ENCODE measurements around the gene PHAF1. TPM values are rescaled to one million over a fixed set of nuclear protein-coding genes. Genes with fewer than 3 reads are reported as not detected.
"Not testable (repeated sequence)": the region's sequence is repeated elsewhere in the genome, so short reads cannot be mapped to it uniquely, and the experiment has no call there.

PHAF1 gene
- total RNA-seq, 5 donors from 2014 or later (not counting 1 experiment from before 2014, with no cell fraction given), result 19.4 to 23.0 (median 20.1) TPM

- no peak for DNase-seq
- H3K9me3 Mint-ChIP-seq, result no peaks in the 10 kb centered on the region
- no peak overlapping the region for H3K4me3 Mint-ChIP-seq
- Histone ChIP-seq H3K36me3 (ENCODE audit: control insufficient read depth in 2 of 2, extremely low read depth in 1 of 2, insufficient read depth in 1 of 2, low read length in 1 of 2) (peaks cover 10 to 15% of the 10 kb centered on the region in 2 donors), H3K4me3 (ENCODE audit: control insufficient read depth in 1 of 2, extremely low read depth in 1 of 2, low read length in 1 of 2) (no peak overlapping the region), H3K27me3 (replicated peaks in 1 of 2; ENCODE audit: control insufficient read depth in 2 of 2, extremely low read depth in 1 of 2, insufficient read depth in 2 of 2, low read length in 1 of 2) (no peaks in the 10 kb centered on the region), H3K9me3 (no peaks in the 10 kb centered on the region), H3K4me1 (ENCODE audit: control insufficient read depth in 1 of 2, extremely low read depth in 1 of 2, insufficient read depth in 2 of 2, low read length in 2 of 2) (no peaks in the 10 kb centered on the region), H3K27ac (ENCODE audit: low read length) (no peak overlapping the region)
- H3K4me1 Mint-ChIP-seq, result peaks cover 31 to 34% (median 33%) of the 10 kb centered on the region in 3 donors
- WGBS (ENCODE audit: insufficient coverage), result 96% methylated on average over 10 of the region's 13 CpGs
- ChIA-PET POLR2A (interaction anchor here in 1 of 2 donors (0.7 kb wide), 1 partner anchor 506 kb away, joined by 6 read pairs; no protein-coding TSS in a partner anchor), CTCF (interaction anchor here in 1 of 2 donors (0.6 to 1.4 kb wide), 3 partner anchors 39 to 229 kb away, joined by 3 to 4 read pairs (median 3); no protein-coding TSS in a partner anchor)
- H3K27me3 Mint-ChIP-seq, result no peaks in the 10 kb centered on the region
- ATAC-seq (replicated peaks in 1 of 4), result no peak
- peaks cover 19% of the 10 kb centered on the region for H3K36me3 Mint-ChIP-seq
- no peak overlapping the region for H3K27ac Mint-ChIP-seq
Observed at GRCh38 chr16:67116388-67117311, 6.9 kb downstream of the PHAF1 start.

DNA sequence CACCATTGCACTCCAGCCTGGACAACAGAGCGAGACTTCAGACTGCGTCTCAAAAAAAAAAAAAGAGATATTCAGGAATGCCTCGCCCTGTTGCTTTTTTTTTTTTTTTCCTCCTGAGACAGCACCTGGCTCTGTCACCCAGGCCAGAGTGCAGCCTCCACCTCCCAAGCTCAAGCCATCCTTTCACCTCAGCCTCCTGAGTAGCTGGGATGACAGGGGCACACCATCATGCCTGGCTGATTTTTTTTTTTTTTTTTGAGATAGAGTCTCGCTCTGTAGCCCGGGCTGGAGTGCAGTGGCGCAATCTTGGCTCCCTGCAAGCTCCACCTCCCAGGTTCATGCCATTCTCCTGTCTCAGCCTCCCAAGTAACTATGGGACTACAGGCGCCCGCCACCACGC, 8.0 kb downstream of the PHAF1 start:
- Mint-ChIP-seq H3K27ac (no peak overlapping the region), H3K36me3 (peaks cover 22% of the 10 kb centered on the region), H3K27me3 (no peaks in the 10 kb centered on the region), H3K4me3 (no peak overlapping the region), H3K4me1 (peaks cover 22 to 27% (median 24%) of the 10 kb centered on the region in 3 donors), H3K9me3 (no peaks in the 10 kb centered on the region)
- Histone ChIP-seq H3K4me1 (ENCODE audit: control insufficient read depth in 1 of 2, extremely low read depth in 1 of 2, insufficient read depth in 2 of 2, low read length in 2 of 2) (no peaks in the 10 kb centered on the region), H3K4me3 (ENCODE audit: control insufficient read depth in 1 of 2, extremely low read depth in 1 of 2, low read length in 1 of 2) (no peak overlapping the region), H3K9me3 (no peaks in the 10 kb centered on the region), H3K36me3 (ENCODE audit: control insufficient read depth in 2 of 2, extremely low read depth in 1 of 2, insufficient read depth in 1 of 2, low read length in 1 of 2) (peaks cover 10 to 25% of the 10 kb centered on the region in 2 donors), H3K27ac (ENCODE audit: low read length) (no peak overlapping the region), H3K27me3 (replicated peaks in 1 of 2; ENCODE audit: control insufficient read depth in 2 of 2, extremely low read depth in 1 of 2, insufficient read depth in 2 of 2, low read length in 1 of 2) (no peaks in the 10 kb centered on the region)
- POLR2A ChIA-PET, result interaction anchor here in 1 of 2 donors (0.6 kb wide), 1 partner anchor 542 kb away, joined by 4 read pairs; no protein-coding TSS in a partner anchor
- ATAC-seq (replicated peaks in 1 of 4) (no peak), DNase-seq (no peak)
- CTCF ChIA-PET, result interaction anchor here (0.5 to 0.7 kb wide), 4 partner anchors 12 to 738 kb away, joined by 3 to 4 read pairs (median 3); no protein-coding TSS in a partner anchor
- WGBS (ENCODE audit: insufficient coverage), result no CpG with 5 or more reads among the region's 9 CpGs

DNA sequence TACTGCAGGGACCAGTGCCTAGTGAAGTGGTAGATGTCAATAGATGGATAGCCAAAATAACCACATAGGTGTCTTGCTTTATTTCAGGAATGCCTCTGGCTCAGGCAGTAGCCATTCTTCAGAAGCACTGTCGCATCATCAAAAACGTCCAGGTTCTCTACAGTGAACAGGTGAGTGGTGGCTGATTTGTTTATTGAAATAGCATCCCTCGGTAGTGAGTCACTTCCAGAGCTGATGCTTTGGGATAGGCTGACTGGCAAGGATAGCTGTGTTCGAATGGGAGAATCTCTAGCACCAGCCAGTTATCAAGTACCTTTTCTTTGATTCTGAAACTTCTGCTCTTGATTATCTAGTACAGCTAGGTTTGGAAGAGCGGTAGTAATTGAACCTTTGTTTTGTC, 10.3 kb downstream of the PHAF1 start:
- POLR2A ChIA-PET, result no interaction called here
- Histone ChIP-seq H3K27me3 (replicated peaks in 1 of 2; ENCODE audit: control insufficient read depth in 2 of 2, extremely low read depth in 1 of 2, insufficient read depth in 2 of 2, low read length in 1 of 2) (no peaks in the 10 kb centered on the region), H3K36me3 (ENCODE audit: control insufficient read depth in 2 of 2, extremely low read depth in 1 of 2, insufficient read depth in 1 of 2, low read length in 1 of 2) (peaks cover 10 to 36% of the 10 kb centered on the region in 2 donors), H3K4me1 (ENCODE audit: control insufficient read depth in 1 of 2, extremely low read depth in 1 of 2, insufficient read depth in 2 of 2, low read length in 2 of 2) (no peaks in the 10 kb centered on the region), H3K27ac (ENCODE audit: low read length) (no peak overlapping the region), H3K9me3 (no peaks in the 10 kb centered on the region), H3K4me3 (ENCODE audit: control insufficient read depth in 1 of 2, extremely low read depth in 1 of 2, low read length in 1 of 2) (no peak overlapping the region)
- DNase-seq (no peak), ATAC-seq (replicated peaks in 1 of 4) (no peak)
- no peaks in the 10 kb centered on the region for H3K9me3 Mint-ChIP-seq
- no peak overlapping the region for H3K4me3 Mint-ChIP-seq
- H3K4me1 Mint-ChIP-seq, result peaks cover 9 to 15% (median 15%) of the 10 kb centered on the region in 3 donors
- CTCF ChIA-PET, result no interaction called here
- H3K27ac Mint-ChIP-seq, result no peak overlapping the region
- no peaks in the 10 kb centered on the region for H3K27me3 Mint-ChIP-seq
- WGBS (ENCODE audit: insufficient coverage), result 88% methylated on average over 3 of the region's 5 CpGs
- H3K36me3 Mint-ChIP-seq, result peaks cover 35% of the 10 kb centered on the region

GRCh38 chr16:67122799-67123198, 13.1 kb downstream of the PHAF1 start:
- WGBS (ENCODE audit: insufficient coverage), result 100% methylated on average over 1 of the region's 5 CpGs
- H3K27ac Mint-ChIP-seq; H3K9me3 ChIP-seq; DNase-seq; CTCF ChIA-PET; H3K27me3 Mint-ChIP-seq; H3K4me3 Mint-ChIP-seq; H3K27ac ChIP-seq (ENCODE audit: low read length); POLR2A ChIA-PET; H3K4me1 ChIP-seq (ENCODE audit: control insufficient read depth in 1 of 2, extremely low read depth in 1 of 2, insufficient read depth in 2 of 2, low read length in 2 of 2); H3K9me3 Mint-ChIP-seq; ATAC-seq (replicated peaks in 1 of 4); H3K4me3 ChIP-seq (ENCODE audit: control insufficient read depth in 1 of 2, extremely low read depth in 1 of 2, low read length in 1 of 2); H3K4me1 Mint-ChIP-seq; H3K27me3 ChIP-seq (replicated peaks in 1 of 2; ENCODE audit: control insufficient read depth in 2 of 2, extremely low read depth in 1 of 2, insufficient read depth in 2 of 2, low read length in 1 of 2): not testable (repeated sequence)
- H3K36me3 ChIP-seq (ENCODE audit: control insufficient read depth in 2 of 2, extremely low read depth in 1 of 2, insufficient read depth in 1 of 2, low read length in 1 of 2), result peaks cover 7 to 51% of the 10 kb centered on the region in 2 donors
- peaks cover 51% of the 10 kb centered on the region for H3K36me3 Mint-ChIP-seq

DNA sequence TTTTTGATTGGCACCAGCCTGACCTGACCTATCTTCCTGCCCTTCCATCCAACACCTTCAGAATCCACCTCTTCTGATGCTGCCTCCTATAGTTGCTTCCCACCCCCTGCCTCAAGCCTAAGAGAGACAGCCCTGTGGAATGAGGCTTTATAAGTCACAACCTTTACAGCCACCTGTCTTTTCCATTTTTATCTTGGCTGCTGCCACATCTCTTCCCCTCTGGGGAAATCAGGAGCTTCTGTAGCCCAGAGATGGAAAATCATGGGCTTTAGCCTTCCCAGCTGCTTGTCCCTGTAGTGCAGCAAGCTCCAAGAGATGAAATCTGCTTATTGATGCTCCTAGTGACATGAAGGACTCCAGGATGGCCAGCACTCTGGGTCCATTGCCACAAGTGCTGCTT, 18.7 kb downstream of the PHAF1 start:
- H3K9me3 ChIP-seq, result no peaks in the 10 kb centered on the region
- no peak overlapping the region for H3K4me3 ChIP-seq (ENCODE audit: control insufficient read depth in 1 of 2, extremely low read depth in 1 of 2, low read length in 1 of 2)
- peaks cover 3 to 56% of the 10 kb centered on the region in 2 donors for H3K36me3 ChIP-seq (ENCODE audit: control insufficient read depth in 2 of 2, extremely low read depth in 1 of 2, insufficient read depth in 1 of 2, low read length in 1 of 2)
- ATAC-seq (replicated peaks in 1 of 4), result no peak
- Mint-ChIP-seq H3K36me3 (peaks cover 61% of the 10 kb centered on the region), H3K4me3 (no peak overlapping the region), H3K27me3 (no peaks in the 10 kb centered on the region), H3K27ac (no peak overlapping the region), H3K9me3 (no peaks in the 10 kb centered on the region), H3K4me1 (no peaks in the 10 kb centered on the region)
- H3K27ac ChIP-seq (ENCODE audit: low read length), result no peak overlapping the region
- POLR2A ChIA-PET, result no interaction called here
- no peaks in the 10 kb centered on the region for H3K4me1 ChIP-seq (ENCODE audit: control insufficient read depth in 1 of 2, extremely low read depth in 1 of 2, insufficient read depth in 2 of 2, low read length in 2 of 2)
- CTCF ChIA-PET, result interaction anchor here (0.6 to 1.0 kb wide), 2 partner anchors 29 to 40 kb away, joined by 3 to 4 read pairs; no protein-coding TSS in a partner anchor
- DNase-seq, result no peak
- no peaks in the 10 kb centered on the region for H3K27me3 ChIP-seq (replicated peaks in 1 of 2; ENCODE audit: control insufficient read depth in 2 of 2, extremely low read depth in 1 of 2, insufficient read depth in 2 of 2, low read length in 1 of 2)

DNA sequence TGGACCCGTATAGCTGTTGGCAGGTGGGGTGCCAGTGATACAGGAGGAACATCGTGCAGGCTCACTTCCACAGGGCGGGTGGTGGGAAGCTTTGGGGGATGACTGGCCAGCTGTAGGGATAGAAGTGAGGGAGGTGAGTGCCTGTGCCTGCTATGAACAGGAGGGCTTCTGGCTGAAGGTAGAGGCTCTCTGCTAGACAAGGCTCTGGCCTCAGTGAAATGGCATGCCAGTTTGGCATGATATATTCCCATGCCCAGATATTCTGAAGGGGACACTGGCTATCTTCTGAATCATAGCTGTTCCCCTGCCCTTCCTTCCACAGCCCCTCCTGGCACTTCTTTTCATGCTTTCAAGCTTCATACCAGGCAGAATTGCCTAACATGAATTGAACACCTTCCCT, 19.1 kb downstream of the PHAF1 start:
- H3K4me3 Mint-ChIP-seq, result no peak overlapping the region
- POLR2A ChIA-PET, result no interaction called here
- peaks cover 3 to 54% of the 10 kb centered on the region in 2 donors for H3K36me3 ChIP-seq (ENCODE audit: control insufficient read depth in 2 of 2, extremely low read depth in 1 of 2, insufficient read depth in 1 of 2, low read length in 1 of 2)

More for the DNA sequence above, 19.1 kb downstream of the PHAF1 start:
- Mint-ChIP-seq H3K27ac (no peak overlapping the region), H3K4me1 (no peaks in the 10 kb centered on the region), H3K27me3 (no peaks in the 10 kb centered on the region), H3K36me3 (peaks cover 56% of the 10 kb centered on the region), H3K9me3 (no peaks in the 10 kb centered on the region)
- DNase-seq (no peak), ATAC-seq (replicated peaks in 1 of 4) (no peak)
- Histone ChIP-seq H3K9me3 (no peaks in the 10 kb centered on the region), H3K27me3 (replicated peaks in 1 of 2; ENCODE audit: control insufficient read depth in 2 of 2, extremely low read depth in 1 of 2, insufficient read depth in 2 of 2, low read length in 1 of 2) (no peaks in the 10 kb centered on the region), H3K4me3 (ENCODE audit: control insufficient read depth in 1 of 2, extremely low read depth in 1 of 2, low read length in 1 of 2) (no peak overlapping the region), H3K27ac (ENCODE audit: low read length) (no peak overlapping the region), H3K4me1 (ENCODE audit: control insufficient read depth in 1 of 2, extremely low read depth in 1 of 2, insufficient read depth in 2 of 2, low read length in 2 of 2) (no peaks in the 10 kb centered on the region)
- WGBS (ENCODE audit: insufficient coverage), result 100% methylated on average over 3 of the region's 3 CpGs
- CTCF ChIA-PET, result interaction anchor here (0.6 to 1.0 kb wide), 2 partner anchors 30 to 40 kb away, joined by 3 to 4 read pairs; no protein-coding TSS in a partner anchor
